Epithelial cell of proximal tubule (primary cell): ENCODE measurements around the gene OR8G5. TPM values are rescaled to one million over a fixed set of nuclear protein-coding genes. Genes with fewer than 3 reads are reported as not detected.

Experiments used
- DNase-seq: peaks from one replicate; pipeline ENCODE4 v3.0.0-alpha.2; 2011; ENCODE audit warnings: low read depth
- H3K4me3 ChIP-seq: 2 replicates; pipeline ENCODE4 v1.5.1; 2011; ENCODE audit warnings: low read depth, mild to moderate bottlenecking, low read length
- CTCF ChIP-seq: conservative IDR thresholded peaks from 2 replicates; pipeline ENCODE4 v1.5.1; 2012; ENCODE audit warnings: low read depth, mild to moderate bottlenecking, low read length
- total RNA-seq: library from RNA; depleted of rRNA; stranded (reverse); fragments of >200 nt; gene quantifications from 2 replicates; pipeline ENCODE4 v1.2.3, GENCODE V29; 2015

Gene OR8G5
- total RNA-seq, 1 donor from 2014 or later: not detected

GRCh38 chr11:124311670-124312069 is 55.5 kb downstream of the OR8G5 start:
- DNase-seq: no peak
- no peak overlapping the region for H3K4me3 ChIP-seq
- no peak for TF ChIP-seq CTCF

- no peak for TF ChIP-seq CTCF
- DNase-seq: no peak
- H3K4me3 ChIP-seq: no peak overlapping the region
Measured at GRCh38 chr11:124313131-124313530, 57.0 kb downstream of the OR8G5 start.

GRCh38 chr11:124313849-124314248 is 57.7 kb downstream of the OR8G5 start, which contains the start of gene OR8D1:
OR8D1 (minus strand) TSS chr11:124313949; CDS start chr11:124310766, 3,183 bp downstream.
- no peak for TF ChIP-seq CTCF
- DNase-seq: no peak
- H3K4me3 ChIP-seq: no peak within 1 kb of the TSS

GRCh38 chr11:124315052-124315451 is 58.9 kb downstream of the OR8G5 start:
- DNase-seq: no peak
- H3K4me3 ChIP-seq: no peak overlapping the region

More at GRCh38 chr11:124315052-124315451, 58.9 kb downstream of the OR8G5 start:
- no peak for TF ChIP-seq CTCF

Other genes with a start within 250 kb of the OR8G5 start
- not detected in 2 replicates for gene OR10G4, start 243.4 kb upstream of the OR8G5 start, total RNA-seq
- gene OR10G9, start 233.4 kb upstream of the OR8G5 start, total RNA-seq: not detected in 2 replicates
- not detected in 2 replicates for gene OR10G8, start 229.6 kb upstream of the OR8G5 start, total RNA-seq
- not detected in 2 replicates for gene OR10G7, start 215.1 kb upstream of the OR8G5 start, total RNA-seq
- gene VWA5A, start 140.9 kb upstream of the OR8G5 start, total RNA-seq: 12.1 and 13.1 TPM in 2 replicates
- gene OR10D3, start 73.0 kb upstream of the OR8G5 start, total RNA-seq: not detected in 2 replicates
- not detected in 2 replicates for gene OR8G1, start 15.3 kb upstream of the OR8G5 start, total RNA-seq
- gene OR8D1, start 57.6 kb downstream of the OR8G5 start, total RNA-seq: not detected in 2 replicates
- not detected in 2 replicates for gene OR8D2, start 63.8 kb downstream of the OR8G5 start, total RNA-seq
- not detected in 2 replicates for gene OR8B2, start 128.1 kb downstream of the OR8G5 start, total RNA-seq
- not detected in 2 replicates for gene OR8B3, start 142.6 kb downstream of the OR8G5 start, total RNA-seq
- not detected in 2 replicates for gene OR8B4, start 168.5 kb downstream of the OR8G5 start, total RNA-seq
- gene OR8B8, start 189.3 kb downstream of the OR8G5 start, total RNA-seq: not detected in 2 replicates